Measurements from ENCODE around the gene SMURF1.

DNA sequence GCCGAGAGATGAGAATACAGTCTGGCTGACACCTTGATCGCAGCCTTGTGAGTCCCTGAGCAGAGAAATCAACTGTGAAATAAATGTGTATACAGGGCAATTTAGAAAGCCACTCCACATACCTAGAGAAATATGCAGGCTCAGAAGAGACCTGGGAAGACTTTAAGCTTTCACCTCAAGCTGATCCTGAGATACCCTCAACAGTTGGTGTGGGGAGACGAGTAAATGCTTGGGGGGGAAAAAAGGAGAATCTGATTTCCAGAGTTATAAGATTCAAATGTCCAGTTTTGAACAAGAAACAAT lies 123.5 kb downstream of the SMURF1 start:
- TF ChIP-seq POLR2AphosphoS5 (IDR thresholded peaks at IDR 0.05; ENCODE audit: low read depth, low read length) (no peak), POLR2A (IDR thresholded peaks at IDR 0.05; ENCODE audit: low read depth, low read length) (no peak)
